Raji (cell line): ENCODE measurements around the gene UNC119B.

Experiments used
- POLR2A ChIP-seq: IDR thresholded peaks from 2 replicates; pipeline ENCODE4 v1.6.1; 2011; ENCODE audit warnings: low read depth, low read length, control low read depth; ENCODE audit not compliant: insufficient read depth

UNC119B gene

GRCh38 chr12:120739821-120740613, 29.8 kb downstream of the UNC119B start:
- TF ChIP-seq POLR2A, result no peak

DNA sequence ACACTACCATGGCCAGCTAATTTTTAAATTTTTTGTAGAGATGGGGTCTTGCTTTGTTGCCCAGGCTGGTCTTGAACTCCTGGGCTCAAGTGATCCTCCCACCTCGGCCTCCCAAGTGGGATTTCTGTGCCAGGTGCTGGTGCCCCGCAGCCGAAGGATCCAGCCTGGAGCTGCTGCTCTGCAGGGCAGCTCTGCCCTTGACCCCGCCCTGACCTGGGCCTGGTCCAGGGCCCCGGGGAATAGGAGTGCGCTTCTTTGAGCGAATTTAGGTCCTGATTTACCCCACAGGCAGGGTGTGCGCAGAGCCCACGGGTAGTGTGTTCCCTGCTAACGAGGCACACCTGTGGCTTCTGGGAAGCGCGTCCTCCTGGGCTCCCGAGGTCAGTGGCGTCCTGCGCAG, 30.6 kb downstream of the UNC119B start:
- TF ChIP-seq POLR2A, result no peak

GRCh38 chr12:120741476-120742421, 31.5 kb downstream of the UNC119B start:
- no peak for TF ChIP-seq POLR2A

GRCh38 chr12:120744922-120745493, 34.8 kb downstream of the UNC119B start:
- no peak for TF ChIP-seq POLR2A

GRCh38 chr12:120748242-120748641, 38.0 kb downstream of the UNC119B start:
- no peak for TF ChIP-seq POLR2A

GRCh38 chr12:120749256-120749655, 39.0 kb downstream of the UNC119B start:
- TF ChIP-seq POLR2A, result no peak

DNA sequence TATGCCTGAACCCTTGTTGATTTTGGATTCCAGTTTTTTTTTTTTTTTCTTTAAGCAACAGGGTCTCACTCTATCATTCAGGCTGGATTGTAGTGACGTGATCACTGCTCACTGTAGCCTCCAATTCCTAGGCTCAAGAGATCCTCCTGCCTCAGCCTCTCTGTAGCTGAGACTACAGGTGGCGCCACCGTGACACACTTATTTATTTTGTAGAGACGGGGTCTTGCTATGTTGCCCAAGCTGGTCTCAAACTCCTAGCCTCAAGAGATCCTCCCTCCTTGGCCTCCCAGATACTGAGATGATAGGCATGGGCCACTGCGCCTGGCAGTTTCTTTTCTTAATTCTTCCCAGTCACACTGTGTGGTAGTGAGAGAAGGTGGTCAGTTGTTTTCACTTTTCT, 40.5 kb downstream of the UNC119B start:
- TF ChIP-seq POLR2A, result no peak

GRCh38 chr12:120751389-120751788, 41.1 kb downstream of the UNC119B start:
- TF ChIP-seq POLR2A, result no peak

DNA sequence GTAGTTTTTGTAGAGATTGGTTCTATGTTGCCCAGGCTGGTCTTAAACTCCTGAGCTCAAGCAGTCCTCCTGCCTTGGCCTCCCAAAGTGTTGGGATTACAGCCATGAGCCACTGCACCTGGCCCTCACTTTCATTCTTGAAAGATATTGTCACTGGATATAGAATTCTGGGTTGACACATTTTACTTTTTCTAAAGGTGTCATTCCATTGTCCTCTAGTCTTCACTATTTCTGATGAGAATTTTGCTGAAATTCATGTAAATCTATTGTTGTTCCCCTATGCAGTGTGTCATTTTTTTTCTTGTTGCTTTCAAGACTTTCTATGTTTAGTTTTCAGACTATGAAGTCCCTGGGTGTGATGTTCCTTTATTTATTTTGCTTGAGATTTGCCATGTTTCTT, 44.5 kb downstream of the UNC119B start:
- TF ChIP-seq POLR2A, result no peak

DNA sequence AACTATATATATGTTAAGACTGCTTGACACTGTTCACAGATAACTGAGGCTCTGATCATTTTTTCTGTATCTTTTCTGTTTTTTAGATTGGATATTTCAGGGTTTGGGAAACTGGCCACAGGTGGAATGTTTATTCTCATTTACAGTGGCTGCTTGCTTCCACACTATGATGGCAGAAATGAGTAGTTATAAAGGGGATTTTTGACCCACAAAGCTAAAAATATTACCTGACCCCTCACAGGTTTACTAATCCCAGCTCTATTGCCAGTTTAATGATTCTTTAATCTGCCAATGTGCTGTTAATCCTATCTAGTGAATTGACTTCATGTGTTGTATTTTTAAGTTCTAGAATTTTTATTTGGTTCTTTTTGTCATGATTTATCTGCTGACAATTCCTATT, 45.0 kb downstream of the UNC119B start:
- no peak for TF ChIP-seq POLR2A

DNA sequence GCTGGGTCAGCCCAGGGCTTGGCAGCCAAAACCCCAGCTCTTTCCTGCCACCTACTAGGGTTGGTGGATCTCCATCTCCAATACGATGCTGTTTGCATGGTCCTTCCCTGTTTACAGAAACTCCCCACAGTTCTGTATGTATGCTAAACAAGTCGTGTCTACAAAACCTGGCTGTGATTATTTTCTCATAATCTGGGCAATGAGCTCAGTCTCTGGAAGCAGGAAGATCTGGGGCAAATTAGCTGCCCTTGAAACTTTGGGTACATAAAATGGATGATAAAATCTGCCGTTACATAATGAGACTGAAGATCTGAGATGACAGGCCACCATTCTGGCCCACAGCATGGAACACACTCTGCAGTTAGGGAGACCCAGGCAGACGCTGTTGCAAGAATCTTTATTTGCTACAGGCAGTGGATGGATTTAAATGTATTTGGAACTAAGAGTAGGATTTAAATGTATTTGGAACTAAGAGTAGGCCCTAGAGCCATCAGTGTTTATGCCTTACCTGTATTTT, 47.0 kb downstream of the UNC119B start:
- TF ChIP-seq POLR2A, result no peak

DNA sequence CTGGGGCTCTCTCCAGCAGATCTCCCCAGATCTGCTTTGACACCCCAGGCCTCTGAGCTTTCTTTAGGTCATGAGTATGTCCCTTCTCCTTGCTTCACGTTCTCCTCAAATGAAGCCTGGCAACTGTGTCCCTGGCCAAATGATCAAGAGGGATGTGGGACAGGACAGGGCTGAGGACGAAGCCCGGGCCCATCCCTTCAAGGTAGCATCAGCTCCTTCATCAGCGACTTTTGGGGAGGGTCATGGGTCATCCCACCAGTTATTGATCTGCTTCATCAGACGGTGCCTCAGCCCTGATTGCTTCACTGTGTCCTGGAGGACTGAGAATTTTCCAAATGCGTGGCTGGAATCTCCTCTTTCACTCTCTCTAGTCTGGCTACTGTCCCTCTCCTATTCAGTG, 47.7 kb downstream of the UNC119B start:
- TF ChIP-seq POLR2A, result no peak

GRCh38 chr12:120758798-120759590, 48.7 kb downstream of the UNC119B start:
- TF ChIP-seq POLR2A, result no peak

- no peak for TF ChIP-seq POLR2A
Measured at GRCh38 chr12:120759591-120760348, 49.5 kb downstream of the UNC119B start.
